Panc1 (cell line): Measurements from ENCODE around the gene ADAMTS19.

Experiments used
- POLR2AphosphoS5 ChIP-seq: IDR thresholded peaks from 2 replicates; pipeline ENCODE4 v1.6.1; 2012; ENCODE audit warnings: mild to moderate bottlenecking, low read depth, low read length, moderate library complexity
- SIN3A ChIP-seq: IDR thresholded peaks from 2 replicates; pipeline ENCODE4 v1.6.1; 2012; ENCODE audit warnings: low read depth, mild to moderate bottlenecking, low read length, moderate library complexity, borderline replicate concordance; ENCODE audit not compliant: insufficient read depth
- TF ChIP-seq, protein P1 (sequence below): fragments of 450-650 bp; IDR thresholded peaks from 2 replicates; pipeline ENCODE4 v1.5.1; 2017; ENCODE audit warnings: mild to moderate bottlenecking
- TF ChIP-seq, protein P2 (sequence below), 2 experiments: IDR thresholded peaks; 2 replicates each; pipeline ENCODE4 v1.6.1; 2011 to 2012; ENCODE audit warnings: low read depth in 2 of 2, control low read depth in 1 of 2, low read length in 1 of 2, mild to moderate bottlenecking in 1 of 2, moderate library complexity in 1 of 2; ENCODE audit not compliant: insufficient read depth in 1 of 2

DNA sequence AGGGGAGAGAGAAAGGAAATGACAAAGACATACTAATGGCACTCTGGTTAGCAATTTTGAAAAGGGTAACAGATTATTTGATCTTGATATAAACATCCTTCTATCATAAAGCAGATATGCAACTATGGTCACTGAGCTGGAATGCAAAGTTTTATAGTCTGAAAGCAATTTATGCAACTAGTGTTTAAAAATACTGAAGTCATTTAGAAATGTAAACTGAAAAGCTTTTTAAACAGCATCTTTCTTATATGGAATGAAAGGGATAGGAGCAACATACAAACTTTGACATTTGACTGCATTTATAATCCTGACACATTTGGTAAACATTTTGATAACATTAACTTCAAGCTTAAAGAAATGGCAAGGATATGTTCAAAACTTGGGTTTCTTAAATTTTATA, 28.7 kb upstream of the ADAMTS19 start:
- TF ChIP-seq, protein P1, sequence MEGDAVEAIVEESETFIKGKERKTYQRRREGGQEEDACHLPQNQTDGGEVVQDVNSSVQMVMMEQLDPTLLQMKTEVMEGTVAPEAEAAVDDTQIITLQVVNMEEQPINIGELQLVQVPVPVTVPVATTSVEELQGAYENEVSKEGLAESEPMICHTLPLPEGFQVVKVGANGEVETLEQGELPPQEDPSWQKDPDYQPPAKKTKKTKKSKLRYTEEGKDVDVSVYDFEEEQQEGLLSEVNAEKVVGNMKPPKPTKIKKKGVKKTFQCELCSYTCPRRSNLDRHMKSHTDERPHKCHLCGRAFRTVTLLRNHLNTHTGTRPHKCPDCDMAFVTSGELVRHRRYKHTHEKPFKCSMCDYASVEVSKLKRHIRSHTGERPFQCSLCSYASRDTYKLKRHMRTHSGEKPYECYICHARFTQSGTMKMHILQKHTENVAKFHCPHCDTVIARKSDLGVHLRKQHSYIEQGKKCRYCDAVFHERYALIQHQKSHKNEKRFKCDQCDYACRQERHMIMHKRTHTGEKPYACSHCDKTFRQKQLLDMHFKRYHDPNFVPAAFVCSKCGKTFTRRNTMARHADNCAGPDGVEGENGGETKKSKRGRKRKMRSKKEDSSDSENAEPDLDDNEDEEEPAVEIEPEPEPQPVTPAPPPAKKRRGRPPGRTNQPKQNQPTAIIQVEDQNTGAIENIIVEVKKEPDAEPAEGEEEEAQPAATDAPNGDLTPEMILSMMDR: no peak
- TF ChIP-seq, protein P2, sequence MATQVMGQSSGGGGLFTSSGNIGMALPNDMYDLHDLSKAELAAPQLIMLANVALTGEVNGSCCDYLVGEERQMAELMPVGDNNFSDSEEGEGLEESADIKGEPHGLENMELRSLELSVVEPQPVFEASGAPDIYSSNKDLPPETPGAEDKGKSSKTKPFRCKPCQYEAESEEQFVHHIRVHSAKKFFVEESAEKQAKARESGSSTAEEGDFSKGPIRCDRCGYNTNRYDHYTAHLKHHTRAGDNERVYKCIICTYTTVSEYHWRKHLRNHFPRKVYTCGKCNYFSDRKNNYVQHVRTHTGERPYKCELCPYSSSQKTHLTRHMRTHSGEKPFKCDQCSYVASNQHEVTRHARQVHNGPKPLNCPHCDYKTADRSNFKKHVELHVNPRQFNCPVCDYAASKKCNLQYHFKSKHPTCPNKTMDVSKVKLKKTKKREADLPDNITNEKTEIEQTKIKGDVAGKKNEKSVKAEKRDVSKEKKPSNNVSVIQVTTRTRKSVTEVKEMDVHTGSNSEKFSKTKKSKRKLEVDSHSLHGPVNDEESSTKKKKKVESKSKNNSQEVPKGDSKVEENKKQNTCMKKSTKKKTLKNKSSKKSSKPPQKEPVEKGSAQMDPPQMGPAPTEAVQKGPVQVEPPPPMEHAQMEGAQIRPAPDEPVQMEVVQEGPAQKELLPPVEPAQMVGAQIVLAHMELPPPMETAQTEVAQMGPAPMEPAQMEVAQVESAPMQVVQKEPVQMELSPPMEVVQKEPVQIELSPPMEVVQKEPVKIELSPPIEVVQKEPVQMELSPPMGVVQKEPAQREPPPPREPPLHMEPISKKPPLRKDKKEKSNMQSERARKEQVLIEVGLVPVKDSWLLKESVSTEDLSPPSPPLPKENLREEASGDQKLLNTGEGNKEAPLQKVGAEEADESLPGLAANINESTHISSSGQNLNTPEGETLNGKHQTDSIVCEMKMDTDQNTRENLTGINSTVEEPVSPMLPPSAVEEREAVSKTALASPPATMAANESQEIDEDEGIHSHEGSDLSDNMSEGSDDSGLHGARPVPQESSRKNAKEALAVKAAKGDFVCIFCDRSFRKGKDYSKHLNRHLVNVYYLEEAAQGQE (IDR thresholded peaks at IDR 0.05; ENCODE audit: insufficient read depth in 1 of 2, low read depth in 2 of 2, low read length in 1 of 2): no peak
- TF ChIP-seq POLR2AphosphoS5 (no peak), SIN3A (no peak)
